Activated T-cell treated with anti-CD3 and anti-CD28 coated beads, Interleukin-2, amount 50 U/mL, for 72 hours (primary cell): Measurements from ENCODE around the gene RASSF7. TPM values are rescaled to one million over a fixed set of nuclear protein-coding genes. Genes with fewer than 3 reads are reported as not detected.
A peak's percentile ranks its signal among the peaks of the same experiment; 100 is the strongest.

Source experiments
- ATAC-seq, 2 donors: fragments of 150-1000 bp; cut with Tn5 transposase; replicated peaks in 1 of 2; 2 replicates each; pipeline ENCODE4 v1.10.0; 2021; ENCODE audit warnings: moderate library complexity in 2 of 2, mild to moderate bottlenecking in 1 of 2
- DNase-seq, 2 donors: peaks; one replicate each; pipeline ENCODE4 v3.0.0; 2021 to 2022; ENCODE audit warnings: mixed read lengths in 1 of 2
- H3K27ac Mint-ChIP-seq: one replicate; pipeline ENCODE4 v1.8.0; 2022; ENCODE audit warnings: mild to moderate bottlenecking, moderate library complexity, mixed read lengths
- H3K27me3 Mint-ChIP-seq: one replicate; pipeline ENCODE4 v1.8.0; 2022; ENCODE audit warnings: low read depth, mixed read lengths
- H3K36me3 Mint-ChIP-seq, 2 donors: one replicate each; pipeline ENCODE4 v1.8.0; 2022; ENCODE audit warnings: mixed read lengths in 2 of 2, mild to moderate bottlenecking in 1 of 2; ENCODE audit not compliant: insufficient read depth in 2 of 2
- H3K4me1 Mint-ChIP-seq: one replicate; pipeline ENCODE4 v1.8.0; 2022; ENCODE audit warnings: low read depth, mixed read lengths
- H3K4me3 Mint-ChIP-seq, 2 donors: one replicate each; pipeline ENCODE4 v1.8.0; 2022; ENCODE audit warnings: mild to moderate bottlenecking in 2 of 2, mixed read lengths in 2 of 2, moderate library complexity in 2 of 2
- H3K9me3 Mint-ChIP-seq, 2 donors: one replicate each; pipeline ENCODE4 v1.8.0; 2022; ENCODE audit warnings: mixed read lengths in 2 of 2
- total RNA-seq, 2 donors: library from RNA; stranded (reverse); gene quantifications; one replicate each; pipeline ENCODE4 v1.2.3, GENCODE V29; 2022

Gene RASSF7
- total RNA-seq, 2 donors from 2014 or later: 13.5 to 14.2 TPM

DNA sequence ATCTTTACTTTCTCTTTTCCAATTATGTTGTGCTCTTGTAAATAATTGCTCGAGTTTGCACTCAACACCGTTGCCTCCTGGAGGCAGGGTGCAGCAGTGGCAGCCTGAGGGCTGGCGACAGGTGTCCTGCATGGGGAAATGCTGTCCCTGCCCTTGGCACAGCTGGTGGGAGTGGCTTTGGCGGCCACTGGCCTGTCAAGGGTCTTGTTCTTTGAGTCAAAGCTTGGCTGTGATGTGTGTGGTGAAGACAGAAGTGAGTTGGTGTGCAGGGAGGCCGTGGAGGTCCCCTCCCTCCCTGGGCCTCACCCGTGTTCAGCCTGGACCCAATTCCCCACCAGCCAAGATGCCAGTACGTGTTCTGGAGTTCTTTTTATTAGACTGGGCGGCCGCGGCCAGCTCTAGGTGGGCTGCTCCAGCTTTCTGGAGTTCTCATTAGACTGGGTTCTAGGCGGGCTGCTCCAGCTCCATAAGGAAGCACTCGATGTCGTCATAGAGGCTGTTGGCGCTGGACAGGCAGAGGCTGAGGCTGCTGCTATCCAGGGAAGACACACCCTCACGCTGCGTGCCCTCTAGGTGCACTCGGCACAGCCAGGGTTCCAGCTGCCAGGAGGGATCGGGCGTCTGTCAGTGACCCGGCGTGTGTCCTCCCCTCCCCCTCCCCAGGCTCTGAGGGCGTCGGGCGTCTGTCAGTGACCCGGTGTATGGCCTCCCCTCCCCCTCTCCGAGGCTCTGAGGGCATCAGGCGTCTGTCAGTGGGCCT, 51.6 kb downstream of the RASSF7 start:
- Mint-ChIP-seq H3K27me3 (no peaks in the 10 kb centered on the region), H3K36me3 (peaks cover 2 to 9% of the 10 kb centered on the region in 2 donors), H3K4me1 (peaks cover 20% of the 10 kb centered on the region), H3K27ac (peak overlapping the region; percentile 13), H3K9me3 (no peaks in the 10 kb centered on the region), H3K4me3 (no peak overlapping the region)
- DNase-seq (no peak), ATAC-seq (no peak)

DNA sequence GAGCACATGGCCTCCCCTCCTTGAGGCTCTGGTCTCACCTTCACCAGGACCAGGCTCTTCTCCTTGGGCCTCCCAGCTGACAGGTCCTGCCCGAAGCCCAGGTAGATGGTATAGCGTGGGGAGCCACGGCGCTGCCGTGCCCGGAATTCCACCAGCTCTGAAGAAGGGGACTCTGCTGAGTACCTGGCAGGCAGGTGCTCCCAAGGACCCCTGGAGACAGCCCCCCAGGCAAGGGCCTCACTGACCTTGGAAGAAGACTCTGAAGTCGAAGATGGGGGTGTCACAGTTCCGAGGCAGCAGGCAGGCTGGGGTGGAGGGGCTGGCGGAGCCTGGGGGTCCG, 52.2 kb downstream of the RASSF7 start:
- no peak for ATAC-seq
- H3K4me3 Mint-ChIP-seq: no peak overlapping the region
- H3K27ac Mint-ChIP-seq: peak overlapping the region; percentile 42
- peaks cover 2 to 9% of the 10 kb centered on the region in 2 donors for H3K36me3 Mint-ChIP-seq
- H3K27me3 Mint-ChIP-seq: no peaks in the 10 kb centered on the region
- H3K9me3 Mint-ChIP-seq: no peaks in the 10 kb centered on the region
- H3K4me1 Mint-ChIP-seq: peaks cover 20% of the 10 kb centered on the region
- no peak for DNase-seq

DNA sequence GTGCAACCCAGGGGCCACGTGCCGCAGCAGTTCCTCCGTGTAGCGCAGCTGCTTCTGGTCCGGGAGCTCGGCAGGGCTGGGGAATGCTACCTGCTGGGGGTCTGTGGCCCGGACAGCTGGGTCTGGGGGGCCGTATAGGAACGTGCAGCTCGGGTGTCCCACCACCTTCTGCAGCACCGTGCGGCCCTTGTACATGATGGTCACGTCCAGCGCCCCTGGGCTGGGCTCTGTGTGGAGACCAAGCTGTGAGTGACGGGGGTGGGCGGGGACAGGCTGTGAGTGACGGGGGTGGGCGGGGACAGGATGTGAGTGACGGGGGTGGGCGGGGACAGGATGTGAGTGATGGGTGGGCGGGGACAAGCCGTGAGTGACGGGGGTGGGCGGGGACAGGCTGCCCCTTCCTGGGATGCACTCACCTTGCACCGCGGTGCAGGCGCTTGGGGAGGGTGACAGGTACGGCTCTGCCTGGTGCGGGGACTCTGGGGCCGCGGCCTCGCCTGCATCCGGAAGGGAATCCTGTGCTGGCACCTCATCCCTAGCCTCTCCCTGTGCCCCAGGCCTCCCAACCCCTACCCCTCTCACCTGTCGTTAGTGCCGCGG, 52.7 kb downstream of the RASSF7 start:
- no peak overlapping the region for H3K27ac Mint-ChIP-seq

More for the DNA sequence above, 52.7 kb downstream of the RASSF7 start:
- H3K27me3 Mint-ChIP-seq: no peaks in the 10 kb centered on the region
- ATAC-seq (peak; percentile 54 to 56), DNase-seq (peak; percentile 83 to 90)
- no peaks in the 10 kb centered on the region for H3K9me3 Mint-ChIP-seq
- H3K4me1 Mint-ChIP-seq: peaks cover 20% of the 10 kb centered on the region
- H3K4me3 Mint-ChIP-seq: peak overlapping the region; percentile 57 to 92
- peaks cover 2 to 8% of the 10 kb centered on the region in 2 donors for H3K36me3 Mint-ChIP-seq

Other genes with a start within 250 kb of the RASSF7 start
- gene IFITM1, start 246.9 kb upstream of the RASSF7 start, total RNA-seq: 100 to 1,000 TPM; 306 to 384 TPM
- 10 to 100 TPM; 24.4 to 75.8 TPM for gene IFITM3, start 240.1 kb upstream of the RASSF7 start, total RNA-seq
- gene B4GALNT4, start 191.5 kb upstream of the RASSF7 start, total RNA-seq: 1 to 10 TPM; 2.1 to 2.7 TPM
- 1 to 10 TPM in 1 of 2 donors, under 1 TPM in 1; 0.16 to 1.2 TPM for gene PKP3, start 166.8 kb upstream of the RASSF7 start, total RNA-seq
- gene SIGIRR, start 146.0 kb upstream of the RASSF7 start, total RNA-seq: 10 to 100 TPM; 59.3 to 68.4 TPM
- gene ANO9, start 119.0 kb upstream of the RASSF7 start, total RNA-seq: 10 to 100 TPM; 34.3 to 56.5 TPM
- gene PTDSS2, start 110.7 kb upstream of the RASSF7 start, total RNA-seq: 10 to 100 TPM; 20.6 to 22.5 TPM
- gene RNH1, start 53.7 kb upstream of the RASSF7 start, total RNA-seq: 10 to 100 TPM; 88.9 to 95.3 TPM
- gene HRAS, start 25.4 kb upstream of the RASSF7 start, total RNA-seq: 10 to 100 TPM; 28.8 to 40.1 TPM
- gene LRRC56, start 23.4 kb upstream of the RASSF7 start, total RNA-seq: 1 to 10 TPM; 1.2 to 3.1 TPM
- gene LMNTD2, start 232 bp upstream of the RASSF7 start, total RNA-seq: 1 to 10 TPM; 3.1 to 5.5 TPM
- 10 to 100 TPM; 29.7 to 31.0 TPM for gene PHRF1, start 15.5 kb downstream of the RASSF7 start, total RNA-seq
- 10 to 100 TPM; 46.7 to 95.8 TPM for gene IRF7, start 55.0 kb downstream of the RASSF7 start, total RNA-seq
- gene CDHR5, start 64.0 kb downstream of the RASSF7 start, total RNA-seq: under 1 TPM in 1 of 2 donors, not detected in 1; 0.09 TPM
- not detected for gene SCT, start 66.2 kb downstream of the RASSF7 start, total RNA-seq
- gene DRD4, start 76.3 kb downstream of the RASSF7 start, total RNA-seq: 1 to 10 TPM; 1.7 to 2.0 TPM
- gene DEAF1, start 134.3 kb downstream of the RASSF7 start, total RNA-seq: 10 to 100 TPM; 40.5 to 66.1 TPM
- 10 to 100 TPM; 17.0 to 17.8 TPM for gene TMEM80, start 134.8 kb downstream of the RASSF7 start, total RNA-seq
- 10 to 100 TPM; 11.4 to 15.7 TPM for gene EPS8L2, start 145.3 kb downstream of the RASSF7 start, total RNA-seq
- gene TALDO1, start 186.5 kb downstream of the RASSF7 start, total RNA-seq: 100 to 1,000 TPM; 152 to 155 TPM
- gene GATD1, start 216.5 kb downstream of the RASSF7 start, total RNA-seq: 10 to 100 TPM; 31.9 to 34.4 TPM
- 1 to 10 TPM; 1.4 to 1.6 TPM for gene CEND1, start 229.1 kb downstream of the RASSF7 start, total RNA-seq
- 10 to 100 TPM; 30.8 to 40.2 TPM for gene SLC25A22, start 237.3 kb downstream of the RASSF7 start, total RNA-seq
- 10 to 100 TPM; 25.2 to 34.2 TPM for gene PIDD1, start 244.3 kb downstream of the RASSF7 start, total RNA-seq
- 1,000 to 10,000 TPM; 3,054 to 3,114 TPM for gene RPLP2, start 249.0 kb downstream of the RASSF7 start, total RNA-seq